Parathyroid adenoma (tissue), 2 donors: ENCODE measurements around the gene PMPCA.

ENCODE experiments used
- H2AFZ ChIP-seq: fragments of 300-600 bp; sonication (generic); one replicate; pipeline ENCODE4 v1.7.0; 2017; ENCODE audit warnings: antibody characterized with exemption, mild to moderate bottlenecking
- H3K27ac ChIP-seq: fragments of 300-600 bp; sonication (generic); one replicate; pipeline ENCODE4 v1.7.0; 2017
- H3K27me3 ChIP-seq: fragments of 300-600 bp; sonication (generic); one replicate; pipeline ENCODE4 v1.7.0; 2017; ENCODE audit warnings: low read length; ENCODE audit not compliant: control insufficient read depth, insufficient read depth
- H3K36me3 ChIP-seq: fragments of 300-600 bp; sonication (generic); one replicate; pipeline ENCODE4 v1.7.0; 2017; ENCODE audit warnings: low read length; ENCODE audit not compliant: control insufficient read depth, insufficient read depth
- H3K4me1 ChIP-seq: fragments of 300-600 bp; sonication (generic); one replicate; pipeline ENCODE4 v1.7.0; 2017; ENCODE audit warnings: control low read depth
- H3K4me2 ChIP-seq: fragments of 300-600 bp; sonication (generic); one replicate; pipeline ENCODE4 v1.7.0; 2017; ENCODE audit warnings: low read length
- H3K4me3 ChIP-seq: fragments of 300-600 bp; sonication (generic); one replicate; pipeline ENCODE4 v1.7.0; 2017; ENCODE audit warnings: low read depth, low read length
- H3K79me2 ChIP-seq: fragments of 300-600 bp; sonication (generic); one replicate; pipeline ENCODE4 v1.7.0; 2017; ENCODE audit warnings: control low read depth
- H3K9ac ChIP-seq: fragments of 300-600 bp; sonication (generic); one replicate; pipeline ENCODE4 v1.7.0; 2017; ENCODE audit warnings: mild to moderate bottlenecking
- H3K9me3 ChIP-seq: fragments of 300-600 bp; sonication (generic); one replicate; pipeline ENCODE4 v1.7.0; 2017; ENCODE audit warnings: low read length; ENCODE audit not compliant: control insufficient read depth
- TF ChIP-seq, protein P1 (sequence below): fragments of 300-600 bp; sonication (generic); IDR thresholded peaks from one replicate; pipeline ENCODE4 v1.7.0; 2017; ENCODE audit warnings: antibody characterized with exemption, mild to moderate bottlenecking
- donor health status: primary hyperparathyroidism.

The PMPCA gene

DNA sequence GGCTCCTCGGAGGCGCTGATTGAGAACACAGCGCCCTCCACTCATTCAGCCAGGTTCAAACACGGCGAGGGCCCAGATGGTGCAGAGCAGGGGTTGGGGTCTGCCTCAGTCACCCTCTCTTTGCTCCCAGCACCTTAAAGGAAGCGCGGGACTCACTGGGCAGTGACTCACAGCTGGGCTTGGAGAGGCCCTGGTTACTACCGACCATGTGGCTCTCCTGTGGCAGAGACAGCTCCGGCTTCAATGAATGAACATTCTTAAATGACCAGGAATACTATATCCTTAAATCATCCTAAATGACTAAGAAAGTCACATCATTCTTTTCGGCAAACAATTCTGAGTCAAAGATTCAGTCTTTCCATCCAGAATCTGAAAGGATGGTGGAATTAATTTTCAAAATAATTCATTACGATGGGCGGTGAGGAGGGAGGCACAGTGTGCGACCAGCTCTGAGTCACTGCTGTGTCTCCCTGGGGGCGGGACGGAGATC, 30.8 kb downstream of the PMPCA start:
- H3K4me3 ChIP-seq, result no peak overlapping the region
- H3K36me3 ChIP-seq, result no peaks in the 10 kb centered on the region
- no peak overlapping the region for H2AFZ ChIP-seq
- no peaks in the 10 kb centered on the region for H3K9me3 ChIP-seq
- no peak overlapping the region for H3K4me2 ChIP-seq
- peaks cover 2% of the 10 kb centered on the region for H3K79me2 ChIP-seq
- no peaks in the 10 kb centered on the region for H3K27me3 ChIP-seq
- H3K9ac ChIP-seq, result no peak overlapping the region
- no peak overlapping the region for H3K27ac ChIP-seq
- no peaks in the 10 kb centered on the region for H3K4me1 ChIP-seq
- TF ChIP-seq, protein P1, sequence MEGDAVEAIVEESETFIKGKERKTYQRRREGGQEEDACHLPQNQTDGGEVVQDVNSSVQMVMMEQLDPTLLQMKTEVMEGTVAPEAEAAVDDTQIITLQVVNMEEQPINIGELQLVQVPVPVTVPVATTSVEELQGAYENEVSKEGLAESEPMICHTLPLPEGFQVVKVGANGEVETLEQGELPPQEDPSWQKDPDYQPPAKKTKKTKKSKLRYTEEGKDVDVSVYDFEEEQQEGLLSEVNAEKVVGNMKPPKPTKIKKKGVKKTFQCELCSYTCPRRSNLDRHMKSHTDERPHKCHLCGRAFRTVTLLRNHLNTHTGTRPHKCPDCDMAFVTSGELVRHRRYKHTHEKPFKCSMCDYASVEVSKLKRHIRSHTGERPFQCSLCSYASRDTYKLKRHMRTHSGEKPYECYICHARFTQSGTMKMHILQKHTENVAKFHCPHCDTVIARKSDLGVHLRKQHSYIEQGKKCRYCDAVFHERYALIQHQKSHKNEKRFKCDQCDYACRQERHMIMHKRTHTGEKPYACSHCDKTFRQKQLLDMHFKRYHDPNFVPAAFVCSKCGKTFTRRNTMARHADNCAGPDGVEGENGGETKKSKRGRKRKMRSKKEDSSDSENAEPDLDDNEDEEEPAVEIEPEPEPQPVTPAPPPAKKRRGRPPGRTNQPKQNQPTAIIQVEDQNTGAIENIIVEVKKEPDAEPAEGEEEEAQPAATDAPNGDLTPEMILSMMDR, result no peak

DNA sequence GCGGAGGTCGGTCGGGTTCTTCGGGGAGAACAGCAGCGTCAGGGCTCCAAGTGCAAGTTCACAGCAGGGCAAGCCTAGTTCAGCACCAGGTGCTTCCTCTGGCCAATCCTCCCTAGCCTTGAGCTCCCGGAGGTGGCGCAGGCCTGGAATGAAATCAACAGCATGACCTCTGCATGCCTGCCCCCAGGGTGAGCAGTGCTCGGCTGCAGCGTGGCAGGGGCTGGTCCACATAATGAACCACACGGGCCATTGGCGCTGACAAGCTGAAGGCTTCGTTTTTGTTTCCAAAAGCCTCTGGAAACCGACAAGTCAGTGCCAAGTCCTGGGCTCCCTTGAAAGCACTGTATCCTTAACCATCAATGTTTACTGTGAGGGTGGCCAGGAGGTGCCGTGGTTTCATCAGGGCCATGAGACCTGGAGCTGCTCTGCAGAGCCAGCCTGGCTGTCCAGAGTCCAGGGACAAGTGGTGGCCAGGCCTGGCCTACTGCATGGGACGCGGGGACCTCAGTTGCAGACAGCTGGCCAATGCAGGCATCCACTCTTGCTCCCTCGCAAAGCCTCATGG, 31.3 kb downstream of the PMPCA start:
- Histone ChIP-seq H3K27ac (no peak overlapping the region), H2AFZ (no peak overlapping the region), H3K27me3 (no peaks in the 10 kb centered on the region), H3K79me2 (peaks cover 2% of the 10 kb centered on the region), H3K4me2 (no peak overlapping the region), H3K4me1 (no peaks in the 10 kb centered on the region), H3K9ac (no peak overlapping the region), H3K36me3 (no peaks in the 10 kb centered on the region), H3K4me3 (no peak overlapping the region), H3K9me3 (no peaks in the 10 kb centered on the region)
- TF ChIP-seq, protein P1, result no peak

DNA sequence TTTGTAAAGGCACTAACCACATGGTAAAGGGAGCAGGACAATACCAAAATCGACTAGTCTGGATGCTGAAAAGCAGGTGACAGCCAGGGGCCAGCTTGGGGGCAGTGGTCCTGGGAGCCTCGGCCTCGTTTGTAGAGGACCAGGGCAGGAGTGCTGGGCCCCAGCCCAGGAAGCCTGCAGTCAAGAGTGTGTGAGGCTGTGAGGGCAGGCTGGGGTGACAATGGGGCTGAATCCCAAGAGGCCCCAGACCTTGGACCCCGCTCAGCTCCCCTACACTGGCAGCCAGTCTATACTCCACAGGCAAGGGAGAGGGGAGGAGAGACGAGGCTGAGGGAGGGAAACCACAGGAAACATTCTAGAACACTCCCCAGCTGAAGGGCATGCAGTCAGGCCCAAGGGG, 31.8 kb downstream of the PMPCA start:
- Histone ChIP-seq H3K79me2 (peaks cover 2% of the 10 kb centered on the region), H3K27ac (no peak overlapping the region), H3K4me2 (no peak overlapping the region), H3K36me3 (no peaks in the 10 kb centered on the region), H3K9me3 (no peaks in the 10 kb centered on the region), H3K4me1 (no peaks in the 10 kb centered on the region), H3K4me3 (no peak overlapping the region), H2AFZ (no peak overlapping the region), H3K27me3 (no peaks in the 10 kb centered on the region), H3K9ac (no peak overlapping the region)
- TF ChIP-seq, protein P1, result no peak

DNA sequence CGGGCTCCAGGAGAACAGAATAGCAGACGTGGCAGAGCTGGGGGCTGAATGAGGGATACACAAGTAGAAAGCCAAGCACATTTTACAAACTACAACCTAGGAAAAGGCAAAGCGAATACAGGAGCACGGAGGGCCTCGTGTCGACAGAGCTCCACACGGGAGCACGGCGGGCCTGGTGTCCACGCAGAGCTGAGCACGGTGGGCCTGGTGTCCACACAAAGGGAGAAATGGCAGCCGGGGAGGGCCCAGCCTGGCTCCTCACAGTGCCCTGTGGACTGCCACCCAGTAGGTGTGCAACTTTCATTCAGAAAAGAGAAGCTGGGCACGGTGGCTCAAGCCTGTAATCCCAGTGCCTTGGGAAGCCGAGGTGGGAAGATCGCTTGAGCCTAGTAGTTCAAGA, 32.6 kb downstream of the PMPCA start:
- no peaks in the 10 kb centered on the region for H3K27me3 ChIP-seq
- H3K9me3 ChIP-seq, result no peaks in the 10 kb centered on the region
- no peak overlapping the region for H3K27ac ChIP-seq
- no peaks in the 10 kb centered on the region for H3K79me2 ChIP-seq
- H3K4me2 ChIP-seq, result no peak overlapping the region
- H3K4me1 ChIP-seq, result no peaks in the 10 kb centered on the region
- no peak overlapping the region for H3K4me3 ChIP-seq
- no peak overlapping the region for H2AFZ ChIP-seq
- no peaks in the 10 kb centered on the region for H3K36me3 ChIP-seq
- TF ChIP-seq, protein P1, result no peak
- no peak overlapping the region for H3K9ac ChIP-seq

DNA sequence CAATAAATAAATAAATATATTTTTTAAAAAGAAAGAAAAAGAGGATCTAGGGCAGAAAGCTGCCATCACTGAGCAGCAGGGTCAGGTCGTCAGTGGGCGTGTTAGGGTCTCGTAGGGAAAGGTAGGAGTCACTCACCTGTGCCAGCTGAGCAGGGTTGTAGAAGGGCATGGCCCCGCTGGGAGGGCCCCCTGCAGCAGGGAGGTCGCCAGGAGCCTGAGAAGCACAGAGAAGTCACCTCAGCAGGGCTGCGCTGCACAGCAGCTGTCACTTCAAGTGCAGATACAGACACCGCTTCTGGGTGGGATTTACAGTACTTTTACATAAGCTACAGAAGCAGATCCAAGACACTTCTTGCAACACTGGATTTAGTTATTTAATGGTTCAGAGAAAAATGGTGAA, 33.2 kb downstream of the PMPCA start:
- H3K36me3 ChIP-seq, result no peaks in the 10 kb centered on the region

More for the DNA sequence above, 33.2 kb downstream of the PMPCA start:
- Histone ChIP-seq H3K27me3 (no peaks in the 10 kb centered on the region), H3K4me3 (no peak overlapping the region), H3K27ac (no peak overlapping the region), H3K9me3 (no peaks in the 10 kb centered on the region), H3K4me2 (no peak overlapping the region), H3K4me1 (no peaks in the 10 kb centered on the region), H3K79me2 (no peaks in the 10 kb centered on the region), H3K9ac (no peak overlapping the region), H2AFZ (no peak overlapping the region)
- TF ChIP-seq, protein P1, result no peak
